ENCODE data around the gene C1QTNF2.
A peak's percentile ranks its signal among the peaks of the same experiment; 100 is the strongest.
"Not testable (repeated sequence)": the region's sequence is repeated elsewhere in the genome, so short reads cannot be mapped to it uniquely, and the experiment has no call there.

The C1QTNF2 gene

GRCh38 chr5:160340513-160340912 is 29.9 kb downstream of the C1QTNF2 start:
- DNase-seq, result not testable (repeated sequence)

GRCh38 chr5:160339406-160340130 is 30.9 kb downstream of the C1QTNF2 start:
- peak; percentile 83 to 88 for DNase-seq

GRCh38 chr5:160334716-160335115 is 35.7 kb downstream of the C1QTNF2 start:
- not testable (repeated sequence) for DNase-seq

DNA sequence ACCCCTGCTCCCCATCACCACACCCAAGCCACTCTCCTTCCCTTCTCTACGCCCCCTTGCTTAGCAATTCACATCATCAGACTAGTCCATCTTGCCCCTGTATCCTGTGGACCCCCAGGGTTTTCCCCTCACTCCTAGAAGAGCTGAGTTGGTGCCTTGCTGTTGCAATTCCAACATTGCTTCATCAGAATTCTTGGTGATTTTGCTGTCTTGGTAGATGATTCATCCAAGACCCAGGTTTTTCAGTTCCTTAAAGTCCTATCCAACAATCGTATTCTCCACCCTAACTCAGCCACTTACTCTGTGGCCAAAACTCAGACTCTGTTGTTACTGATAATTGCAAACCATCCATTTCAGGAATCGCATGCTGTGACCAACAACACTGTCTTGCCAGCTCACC is 36.7 kb downstream of the C1QTNF2 start:
- no peak for DNase-seq

GRCh38 chr5:160330212-160330611 is 40.2 kb downstream of the C1QTNF2 start:
- DNase-seq, result no peak

DNA sequence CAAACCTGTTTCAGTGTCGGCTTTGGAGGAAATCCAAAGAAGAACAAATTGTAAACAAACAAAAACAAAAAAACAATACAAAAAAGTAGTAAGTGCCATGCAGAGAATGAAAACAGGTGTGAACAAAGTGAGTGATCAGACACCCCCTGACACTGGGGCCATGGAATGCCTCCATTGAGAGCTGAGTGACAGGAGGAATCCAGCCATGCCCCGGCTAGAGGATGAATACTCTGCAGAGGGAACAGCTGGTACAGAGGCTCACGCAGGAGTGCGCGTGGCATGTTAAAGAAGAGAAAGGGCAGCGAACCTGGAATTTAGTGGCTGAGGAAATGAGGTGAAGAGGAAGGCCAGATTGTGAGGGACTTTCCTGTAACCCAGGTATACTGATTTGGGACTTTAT is 42.6 kb downstream of the C1QTNF2 start:
- peak in 1 of 2 experiments; percentile 55 for DNase-seq

DNA sequence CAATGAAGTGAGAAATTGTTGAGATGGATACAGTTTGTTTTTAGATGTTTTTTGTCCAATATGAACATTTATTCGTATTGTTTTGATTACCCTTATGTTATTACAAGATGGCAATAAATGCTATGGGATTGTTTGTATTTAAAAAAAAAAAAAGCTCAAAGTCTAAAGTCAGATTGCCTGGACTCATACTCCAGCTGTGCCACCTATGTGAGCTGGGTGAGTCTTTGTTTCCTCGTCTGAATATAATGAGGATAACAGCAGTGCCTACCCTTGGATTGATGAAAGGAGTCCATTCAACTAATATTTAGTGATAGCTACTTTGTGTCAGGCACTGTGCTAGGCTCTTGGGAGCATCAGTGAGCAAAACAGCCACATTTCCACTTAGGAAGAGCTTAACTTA is 43.4 kb downstream of the C1QTNF2 start:
- DNase-seq, result no peak

DNA sequence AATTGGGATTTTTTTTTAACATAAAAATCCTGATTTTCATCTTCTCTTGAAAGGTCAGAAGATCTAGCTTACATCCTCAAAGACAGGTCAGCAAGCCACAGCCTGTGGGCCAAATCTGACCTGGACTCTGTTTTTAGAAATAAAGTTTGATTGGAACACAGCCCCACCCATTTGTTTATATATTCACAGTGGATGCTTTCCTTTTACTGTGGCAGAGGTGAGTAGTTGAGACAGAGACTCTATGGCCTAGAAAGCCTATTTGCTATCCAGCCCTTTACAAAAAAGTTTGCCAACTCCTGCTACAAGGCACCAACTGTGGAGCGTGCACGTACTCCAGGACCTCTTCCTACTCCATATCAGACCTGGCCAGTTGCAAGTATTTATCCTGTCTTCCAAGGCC is 44.7 kb downstream of the C1QTNF2 start:
- no peak for DNase-seq

DNA sequence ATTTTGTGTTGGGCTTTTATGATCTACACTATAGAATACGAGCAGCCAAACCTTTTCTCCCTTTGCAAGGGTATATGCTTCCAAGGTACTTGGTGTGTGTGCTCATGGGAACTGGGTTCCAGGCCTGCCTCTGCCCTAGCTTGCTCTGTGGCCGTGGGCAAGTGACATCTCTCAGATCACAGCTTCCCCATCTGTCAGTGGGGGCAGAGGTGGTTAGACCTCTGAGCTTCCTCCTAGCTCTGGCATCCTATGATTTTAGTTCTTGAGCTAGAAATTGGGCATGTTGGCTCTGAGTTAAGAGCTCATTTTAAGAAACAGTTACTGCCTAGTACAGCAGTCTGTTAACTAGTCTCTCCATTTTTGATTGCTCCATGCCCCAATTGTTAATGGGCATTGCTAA is 45.5 kb downstream of the C1QTNF2 start:
- DNase-seq, result no peak

DNA sequence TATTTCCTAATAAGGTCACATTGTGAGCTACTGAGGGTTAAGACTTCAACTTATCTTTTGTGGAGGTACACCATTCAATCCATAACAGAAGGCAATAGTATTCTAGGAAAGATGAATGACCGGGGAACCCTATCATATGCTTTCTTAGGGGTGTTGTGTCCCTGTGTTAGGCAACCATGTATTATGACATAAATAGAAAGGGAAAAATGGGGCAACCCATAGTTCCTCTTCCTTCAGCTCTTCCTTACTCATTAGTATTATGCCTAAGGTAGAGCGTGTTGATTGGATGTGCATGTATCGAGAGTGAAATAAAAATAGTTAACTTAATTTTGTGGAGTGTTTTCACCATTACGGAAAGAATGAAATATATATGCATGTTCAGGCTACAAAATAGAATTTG is 52.0 kb downstream of the C1QTNF2 start:
- DNase-seq, result no peak

DNA sequence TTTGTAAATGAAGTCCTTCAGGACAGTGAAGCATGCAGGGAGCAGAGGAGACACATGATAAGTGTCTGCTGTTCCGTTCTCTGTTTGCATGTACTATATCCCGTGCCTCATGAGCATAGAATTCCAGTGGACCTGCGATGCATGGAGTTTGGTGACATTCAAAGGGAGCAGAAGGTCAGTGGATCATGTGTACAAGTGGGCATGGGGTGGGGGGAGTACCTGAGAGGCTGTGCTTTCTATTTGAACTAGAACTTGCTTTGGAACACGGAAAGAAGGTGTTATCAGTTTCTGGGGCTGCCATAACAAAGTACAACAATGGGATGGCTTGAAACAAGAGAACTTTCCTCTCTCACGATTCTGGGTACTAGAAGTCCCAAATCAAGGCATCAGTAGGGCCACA is 53.0 kb downstream of the C1QTNF2 start:
- no peak for DNase-seq

DNA sequence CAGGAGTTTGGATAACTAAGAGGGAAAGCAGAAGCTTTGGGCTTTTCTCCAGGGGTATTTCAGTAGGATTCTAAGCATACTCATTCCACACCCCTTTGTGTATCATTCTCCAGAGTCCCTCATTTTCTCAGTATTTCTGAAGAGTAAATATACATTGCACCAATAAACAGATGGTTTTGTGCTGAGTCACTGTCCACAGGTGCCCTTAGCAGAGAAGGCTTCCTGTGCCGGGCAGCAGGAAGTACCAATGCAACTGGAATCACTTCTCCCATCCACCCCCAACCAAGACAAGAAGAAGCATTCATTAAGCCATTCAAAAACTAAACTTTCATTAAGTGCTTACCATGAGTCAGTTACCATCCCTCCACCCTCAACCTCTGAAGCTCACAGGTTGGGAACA is 54.5 kb downstream of the C1QTNF2 start:
- no peak for DNase-seq

DNA sequence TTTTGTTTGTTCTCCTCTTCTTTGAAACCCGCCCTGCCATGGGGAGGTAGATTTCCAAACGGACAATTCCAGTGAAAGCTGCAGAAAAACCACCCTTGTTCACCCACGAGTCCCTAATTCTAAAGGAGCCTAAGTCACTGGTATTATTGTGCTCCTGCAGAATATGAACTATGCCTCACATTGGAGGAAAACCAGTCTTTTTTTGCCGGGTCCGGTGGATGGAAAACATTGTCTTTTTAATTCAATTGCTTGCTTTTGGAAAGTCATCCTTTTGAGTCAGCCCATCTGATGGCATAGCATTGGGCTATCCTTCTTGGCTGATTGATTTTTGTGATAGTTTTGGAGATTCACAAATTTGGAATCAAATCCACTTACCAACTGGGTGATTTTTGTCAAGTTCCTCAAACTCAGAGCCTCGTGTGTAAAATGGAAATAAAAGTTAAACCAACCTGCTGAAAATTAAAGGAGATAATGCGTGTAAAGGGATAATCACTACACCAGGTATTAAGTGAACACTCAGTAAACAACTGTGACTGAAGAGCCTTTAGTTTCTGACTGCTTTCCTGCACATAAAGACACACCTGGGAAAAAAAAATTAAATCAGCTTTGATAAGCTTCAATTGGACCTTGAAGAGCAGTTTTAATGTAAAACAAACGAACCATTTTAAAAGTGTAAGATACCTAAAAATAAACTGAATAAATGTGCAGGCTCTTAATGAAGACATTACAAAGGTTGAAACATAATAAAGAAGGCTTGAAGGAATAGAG is 57.3 kb downstream of the C1QTNF2 start:
- DNase-seq, result no peak

- DNase-seq, result peak; percentile 75 to 87
Observed at GRCh38 chr5:160312134-160312959, 58.1 kb downstream of the C1QTNF2 start, which contains the start of gene CCNJL. CCNJL (minus strand) TSS chr5:160312564; CDS start chr5:160311923, 641 bp downstream.

- DNase-seq, result peak in 1 of 2 experiments; percentile 23
Observed at GRCh38 chr5:160311491-160312133, 58.8 kb downstream of the C1QTNF2 start.

DNA sequence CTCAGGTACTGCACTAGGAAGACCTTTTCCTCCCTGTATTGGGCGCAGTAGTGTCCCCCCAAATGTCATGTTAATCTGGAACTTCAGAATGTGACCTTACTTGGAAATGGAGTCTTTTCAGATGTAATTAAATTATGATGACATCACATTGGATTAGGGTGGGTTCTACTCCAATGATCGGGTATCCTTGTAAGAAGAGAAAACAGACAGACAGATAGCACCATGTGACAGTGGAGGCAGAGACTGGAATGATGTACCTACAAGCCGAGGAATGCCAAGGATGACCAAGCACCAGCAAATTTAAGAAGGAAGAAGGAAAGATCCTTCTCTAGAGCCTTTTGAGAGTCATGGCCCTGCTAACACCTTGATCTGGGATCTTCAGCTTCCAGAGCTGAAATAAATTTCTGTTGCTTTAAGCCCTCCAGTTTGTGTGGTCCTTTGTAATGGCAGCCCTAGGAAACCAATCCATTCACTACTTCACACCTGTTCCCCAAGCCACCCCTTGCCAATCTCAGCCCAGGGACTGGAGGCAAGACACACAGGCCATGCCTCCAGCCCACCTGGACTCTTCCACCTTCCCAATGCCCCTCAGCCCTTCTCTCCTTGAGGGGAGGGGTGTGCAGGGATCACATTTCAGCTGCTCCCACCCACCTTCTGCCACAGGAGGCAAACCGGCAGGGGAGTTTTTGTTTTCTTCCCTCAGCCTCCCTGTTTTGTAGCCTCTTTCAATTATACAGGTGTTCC is 59.7 kb downstream of the C1QTNF2 start:
- DNase-seq, result peak in 1 of 2 experiments; percentile 24

DNA sequence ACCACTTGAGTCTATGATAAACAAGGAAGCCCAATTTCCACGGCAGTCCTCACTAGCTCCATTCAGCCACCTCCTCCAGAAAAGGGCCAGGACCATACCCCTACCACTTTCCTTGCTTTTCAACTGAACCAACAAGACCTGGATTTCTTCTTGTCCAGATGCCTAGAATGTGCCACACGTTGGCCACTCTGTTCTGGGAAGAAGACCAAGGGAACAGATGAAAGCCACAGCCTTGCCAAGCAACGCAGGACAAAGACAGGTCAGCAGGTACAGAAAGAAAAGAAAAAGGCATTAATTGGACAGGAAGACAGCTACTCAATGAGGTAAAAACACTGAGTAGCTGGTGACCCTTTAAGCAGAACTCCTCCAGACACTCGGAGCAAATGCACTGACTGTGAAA is 60.3 kb downstream of the C1QTNF2 start:
- DNase-seq, result no peak

DNA sequence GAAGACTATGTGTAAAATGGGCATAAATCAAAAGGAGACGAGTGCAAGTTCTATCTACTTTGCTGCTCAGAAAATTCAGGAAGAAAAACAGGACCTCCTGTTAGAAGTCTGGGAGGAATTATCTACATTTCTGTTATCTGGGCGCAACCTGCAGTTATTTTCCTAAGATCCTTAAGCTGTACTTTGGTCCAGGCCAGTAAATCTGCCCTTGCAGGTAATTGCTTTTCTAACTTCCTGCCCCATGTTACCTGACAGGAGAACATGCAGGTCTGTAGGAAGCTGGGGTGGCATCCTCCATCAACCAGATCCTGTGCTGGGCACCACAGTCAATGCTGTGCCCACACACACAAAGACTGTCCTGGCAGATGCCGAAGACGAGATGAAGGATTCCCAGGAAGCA is 63.7 kb downstream of the C1QTNF2 start:
- DNase-seq, result no peak

DNA sequence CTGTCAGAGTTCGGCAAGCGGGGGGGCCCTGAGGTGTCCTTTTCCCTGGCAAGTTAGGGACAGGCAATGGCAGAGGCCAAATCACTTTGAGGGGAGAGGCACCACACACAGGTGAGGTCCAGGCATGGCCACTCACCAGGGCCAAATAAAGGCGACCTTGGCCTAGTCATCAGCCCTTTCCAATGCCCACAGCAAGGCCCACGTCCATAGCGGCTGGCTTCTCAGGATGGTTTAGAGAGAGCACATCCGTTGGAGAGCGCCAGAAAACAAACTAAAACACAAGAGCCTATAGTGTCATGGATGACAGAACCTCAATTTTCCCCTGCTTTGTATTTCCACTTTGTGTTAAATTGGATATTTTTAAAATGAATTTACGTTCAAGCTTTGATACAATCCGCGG is 65.1 kb downstream of the C1QTNF2 start:
- DNase-seq, result no peak

- DNase-seq, result no peak
Observed at GRCh38 chr5:160303690-160304089, 66.7 kb downstream of the C1QTNF2 start.

DNA sequence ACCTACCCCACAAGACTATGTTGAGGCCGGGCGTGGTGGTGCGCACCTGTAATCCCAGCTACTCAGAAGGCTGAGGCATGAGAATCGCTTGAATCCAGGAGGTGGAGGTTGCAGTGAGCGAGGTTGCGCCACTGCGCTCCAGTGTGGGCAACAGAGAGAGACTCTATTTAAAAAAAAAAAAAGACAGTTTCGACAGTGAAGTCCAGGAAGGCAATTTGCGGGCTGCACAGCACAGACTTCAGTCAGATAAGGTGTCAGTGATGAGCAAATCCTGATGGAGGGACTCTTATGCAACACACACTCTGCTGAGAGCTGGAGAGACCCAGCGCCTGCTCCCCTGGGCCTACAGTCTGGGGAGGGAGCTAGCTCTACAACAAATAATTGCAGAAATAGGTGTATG is 72.2 kb downstream of the C1QTNF2 start:
- DNase-seq, result no peak

DNA sequence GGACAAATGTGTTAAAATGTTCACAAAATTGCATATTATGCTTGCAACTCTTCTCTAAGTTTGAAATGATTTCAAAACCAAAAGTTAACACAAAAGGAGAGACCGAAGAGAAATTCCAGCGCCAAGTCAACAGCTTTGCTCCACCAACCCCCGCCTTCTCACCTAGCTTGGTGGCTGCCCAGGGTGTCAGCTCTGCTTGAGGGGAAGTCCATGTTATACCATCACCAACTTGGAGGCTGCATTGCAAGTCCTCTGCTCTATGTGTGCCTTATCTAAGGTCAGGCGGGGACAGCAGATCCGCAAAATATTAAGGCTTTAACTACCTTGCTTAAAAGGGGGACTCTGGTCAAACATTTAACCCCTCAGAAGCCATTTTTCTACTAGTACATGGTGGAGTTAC is 72.7 kb downstream of the C1QTNF2 start:
- DNase-seq, result no peak
